ENCODE measurements around the gene CASK.
A peak's percentile ranks its signal among the peaks of the same experiment; 100 is the strongest.
"Not testable (repeated sequence)": the region's sequence is repeated elsewhere in the genome, so short reads cannot be mapped to it uniquely, and the experiment has no call there.

Gene CASK

GRCh38 chrX:41515376-41515775, 408.0 kb downstream of the CASK start:
- no peak for DNase-seq (ENCODE audit: low read depth)

DNA sequence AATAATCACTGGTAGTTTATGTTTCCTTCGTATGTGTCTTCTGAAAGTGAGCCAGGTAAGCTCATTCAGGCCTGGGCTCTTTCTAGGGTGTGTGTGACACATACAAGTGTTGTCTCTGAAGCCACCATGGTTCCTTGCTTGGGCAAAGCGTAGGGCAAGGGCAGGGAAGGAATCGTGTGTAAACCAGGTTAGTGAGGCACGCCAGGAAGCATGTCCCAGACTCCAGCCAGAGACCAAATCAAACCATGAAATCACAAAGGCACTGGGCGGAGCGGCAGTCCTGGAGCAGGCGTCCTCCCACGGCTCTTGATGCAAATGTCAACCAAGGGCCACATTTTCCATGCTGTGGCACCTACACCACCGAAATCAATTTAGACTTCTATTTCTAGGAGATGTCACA, 409.2 kb downstream of the CASK start:
- DNase-seq (ENCODE audit: low read depth), result no peak

- DNase-seq (ENCODE audit: low read depth), result not testable (repeated sequence)
These were observed 410.5 kb downstream of the CASK start for GRCh38 chrX:41512853-41513252.

- no peak for DNase-seq (ENCODE audit: low read depth)
These were observed 411.0 kb downstream of the CASK start for GRCh38 chrX:41512394-41512793.

DNA sequence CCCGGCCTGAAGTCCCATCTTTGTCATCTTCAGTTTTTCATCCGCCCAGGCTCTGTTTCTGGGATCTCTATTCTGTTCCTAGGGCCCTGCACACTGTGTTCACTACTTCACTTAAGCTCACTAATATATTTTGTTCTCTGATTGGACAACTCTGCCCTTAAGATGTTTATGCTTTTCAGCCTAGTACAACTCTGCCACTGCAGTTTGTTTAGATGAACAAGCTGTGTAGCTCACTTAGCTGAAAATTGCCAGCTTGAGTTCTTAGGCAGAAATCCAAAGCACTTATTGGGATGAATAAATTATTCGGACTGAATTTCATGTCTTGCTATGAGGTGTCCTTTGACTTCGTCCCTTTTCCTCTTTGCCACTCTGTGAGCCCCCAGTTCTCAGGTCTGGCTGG, 415.4 kb downstream of the CASK start:
- DNase-seq (ENCODE audit: low read depth), result no peak

GRCh38 chrX:41502004-41502403, 421.4 kb downstream of the CASK start:
- DNase-seq (ENCODE audit: low read depth), result no peak

GRCh38 chrX:41499984-41500383, 423.4 kb downstream of the CASK start:
- no peak for DNase-seq (ENCODE audit: low read depth)

- DNase-seq (ENCODE audit: low read depth), result no peak
These were observed 424.2 kb downstream of the CASK start for GRCh38 chrX:41499195-41499594.

DNA sequence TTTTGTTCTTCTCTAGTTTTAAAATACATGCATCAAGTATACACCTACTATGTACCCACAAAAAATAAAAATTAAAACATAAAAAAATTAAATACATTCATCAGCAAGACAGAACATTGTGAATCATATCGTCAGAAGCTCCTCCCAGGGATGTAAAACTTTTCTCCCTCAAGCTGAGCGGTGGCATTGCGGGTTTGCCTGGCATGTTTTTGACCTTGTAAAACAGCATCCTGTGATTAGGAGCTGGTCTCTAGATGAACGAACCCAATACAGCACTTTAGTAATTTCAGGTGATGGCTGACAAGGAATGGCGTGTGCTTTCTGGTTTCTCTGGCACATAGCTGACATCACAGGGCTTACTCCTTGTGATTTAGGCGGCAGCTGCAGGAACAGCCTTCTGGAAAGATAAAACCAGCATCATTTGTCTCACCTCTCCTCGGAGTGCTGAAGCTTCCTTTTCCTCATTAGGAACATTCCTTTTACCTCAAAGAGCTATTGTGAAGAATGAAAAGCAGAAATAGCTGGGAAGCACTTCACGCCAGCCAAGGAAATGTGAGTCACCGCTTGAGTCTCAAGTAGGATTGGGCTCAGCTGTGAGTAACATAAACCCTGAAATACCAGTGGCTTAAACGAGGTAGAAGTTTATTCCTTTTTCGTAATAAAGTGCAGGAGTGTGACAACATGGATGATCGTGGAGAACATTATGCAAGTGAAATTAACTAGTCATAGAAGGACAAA, 431.9 kb downstream of the CASK start:
- no peak for DNase-seq (ENCODE audit: low read depth)

DNA sequence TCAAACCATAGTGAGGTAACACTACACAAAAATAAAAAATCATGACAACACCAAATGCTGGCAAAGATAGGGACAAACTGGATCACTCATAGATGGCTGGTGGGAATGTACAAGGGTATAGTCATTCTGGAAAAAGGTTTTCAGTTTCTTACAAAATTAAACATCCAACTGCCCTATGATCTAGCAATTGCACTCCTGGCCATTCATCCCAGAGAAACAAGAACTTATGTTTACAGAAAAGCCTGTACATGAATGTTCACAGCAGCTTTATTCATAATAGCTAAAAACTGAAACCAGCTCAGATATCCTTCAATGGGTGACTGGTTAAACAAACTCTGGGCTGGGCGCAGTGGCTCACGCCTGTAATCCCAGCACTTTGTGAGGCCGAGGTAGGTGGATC, 432.9 kb downstream of the CASK start:
- no peak for DNase-seq (ENCODE audit: low read depth)

DNA sequence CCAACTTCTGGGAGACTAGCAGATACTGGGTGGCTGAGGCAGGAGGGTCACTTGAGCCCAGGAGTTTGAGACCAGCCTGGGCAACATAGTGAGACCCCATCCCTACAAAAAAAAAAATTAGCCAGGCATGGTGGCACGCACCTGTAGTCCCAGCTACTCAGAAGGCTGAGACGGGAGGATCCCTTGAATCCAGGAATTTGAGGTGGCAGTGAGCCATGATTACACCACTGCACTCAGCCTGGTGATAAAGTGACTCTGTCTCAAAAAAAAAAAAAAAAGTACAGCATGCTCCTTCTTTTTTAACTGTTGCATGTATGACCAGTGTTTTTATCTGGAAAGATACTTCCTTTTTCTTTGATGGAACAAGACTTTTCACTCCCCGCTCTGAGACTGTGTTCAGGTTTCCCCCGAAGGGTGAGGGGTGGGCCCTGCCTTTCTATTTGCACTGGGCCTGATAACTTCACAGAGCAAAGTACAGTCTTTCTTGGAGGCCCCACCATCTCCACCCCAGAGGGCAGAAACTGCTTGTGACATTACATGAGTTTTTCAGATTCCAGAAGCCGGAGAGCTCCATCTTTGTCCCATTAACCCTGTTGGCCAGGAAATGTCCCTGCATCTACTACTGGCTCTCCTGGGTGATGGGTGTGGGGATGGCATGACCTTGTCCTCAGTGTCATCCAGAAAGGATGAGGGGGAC, 441.1 kb downstream of the CASK start:
- DNase-seq (ENCODE audit: low read depth), result no peak

DNA sequence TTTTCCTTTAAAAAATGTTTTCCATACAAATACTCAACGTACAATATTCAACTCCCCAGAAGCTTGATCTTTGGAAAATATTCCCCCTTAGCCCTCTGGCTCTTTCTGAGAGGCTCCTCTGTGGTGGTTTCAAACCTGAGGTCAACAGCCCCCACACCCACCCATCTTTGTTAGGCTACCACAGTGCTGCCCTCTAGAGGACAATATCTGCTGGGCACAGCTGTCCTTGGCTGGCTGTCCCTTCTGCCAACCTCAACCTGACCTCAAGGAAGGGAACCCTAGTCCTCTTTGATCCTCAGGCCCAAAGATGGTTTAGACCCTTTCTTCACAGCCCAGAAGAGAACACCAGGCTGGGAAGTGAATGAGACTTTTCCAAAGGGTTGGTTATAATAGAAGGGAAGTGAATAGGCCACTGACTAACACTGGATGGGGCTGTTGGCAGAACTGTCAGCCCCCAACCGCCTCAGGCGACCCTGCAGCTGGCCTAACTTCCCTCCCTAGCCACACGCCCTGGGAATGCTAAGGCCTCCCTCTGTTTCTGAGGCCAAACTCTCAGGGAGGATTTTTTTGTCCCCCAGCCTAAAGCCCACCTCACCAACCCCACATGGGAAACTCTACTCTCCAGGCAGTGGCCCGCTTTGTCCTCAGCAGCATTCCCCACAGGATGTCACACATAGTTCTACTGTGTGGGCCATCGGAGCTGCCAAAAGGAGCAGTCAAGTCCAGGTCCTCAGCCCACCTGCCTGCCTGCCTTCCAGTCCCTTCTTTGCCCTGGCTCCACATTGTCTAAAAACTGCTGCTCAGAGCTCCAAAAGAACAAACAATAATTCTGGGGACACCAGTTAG, 441.9 kb downstream of the CASK start:
- peak; percentile 14 for DNase-seq (ENCODE audit: low read depth)

- no peak for DNase-seq (ENCODE audit: low read depth)
These were observed 442.7 kb downstream of the CASK start for GRCh38 chrX:41480508-41481260.

DNA sequence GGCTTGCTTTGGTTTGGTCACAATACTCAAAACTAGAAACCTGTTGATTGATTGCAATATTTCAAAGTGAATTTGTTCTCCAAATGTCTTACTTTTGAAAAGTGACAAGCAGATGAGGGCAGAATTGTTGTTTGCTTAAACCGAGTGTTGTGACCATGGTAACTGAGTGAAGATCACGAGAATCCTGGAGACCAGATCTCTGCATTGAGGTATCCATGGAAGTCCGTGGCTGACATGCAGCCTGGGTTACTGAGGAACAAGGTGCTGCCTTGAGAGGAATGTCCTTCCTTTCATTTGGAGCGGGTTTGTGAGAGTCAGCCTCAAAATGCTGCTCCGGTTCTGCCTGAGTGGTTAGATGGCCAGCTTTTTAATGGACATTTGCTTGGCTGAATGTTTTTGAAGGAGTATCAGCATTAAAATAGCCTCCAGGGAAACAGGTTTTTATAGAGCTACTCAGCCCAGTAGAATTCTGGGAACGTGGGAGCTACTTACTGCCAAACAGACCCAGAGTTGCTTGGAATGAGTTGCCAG, 444.9 kb downstream of the CASK start:
- no peak for DNase-seq (ENCODE audit: low read depth)

GRCh38 chrX:41475591-41476241, 447.6 kb downstream of the CASK start:
- DNase-seq (ENCODE audit: low read depth), result no peak

- no peak for DNase-seq (ENCODE audit: low read depth)
These were observed 448.2 kb downstream of the CASK start for GRCh38 chrX:41475191-41475590.

DNA sequence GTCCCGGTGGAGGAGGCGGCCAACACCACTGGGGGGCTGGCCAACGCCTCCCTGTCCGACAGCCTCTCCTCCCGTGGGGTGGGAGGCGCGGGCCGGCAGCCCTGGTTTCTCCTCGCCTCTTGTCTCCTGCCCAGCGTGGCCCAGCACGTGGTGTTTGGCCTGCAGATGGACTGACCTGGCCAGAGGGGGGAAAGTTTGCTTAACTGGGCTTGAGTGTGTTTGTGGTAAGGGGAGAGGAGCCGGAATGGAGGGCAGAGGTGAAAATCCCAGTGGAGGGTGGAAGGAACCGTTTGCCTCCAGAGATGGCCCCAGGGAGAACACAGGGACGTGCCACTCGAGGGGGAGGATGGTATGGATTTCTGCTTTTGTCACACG, 448.6 kb downstream of the CASK start:
- DNase-seq (ENCODE audit: low read depth), result no peak

DNA sequence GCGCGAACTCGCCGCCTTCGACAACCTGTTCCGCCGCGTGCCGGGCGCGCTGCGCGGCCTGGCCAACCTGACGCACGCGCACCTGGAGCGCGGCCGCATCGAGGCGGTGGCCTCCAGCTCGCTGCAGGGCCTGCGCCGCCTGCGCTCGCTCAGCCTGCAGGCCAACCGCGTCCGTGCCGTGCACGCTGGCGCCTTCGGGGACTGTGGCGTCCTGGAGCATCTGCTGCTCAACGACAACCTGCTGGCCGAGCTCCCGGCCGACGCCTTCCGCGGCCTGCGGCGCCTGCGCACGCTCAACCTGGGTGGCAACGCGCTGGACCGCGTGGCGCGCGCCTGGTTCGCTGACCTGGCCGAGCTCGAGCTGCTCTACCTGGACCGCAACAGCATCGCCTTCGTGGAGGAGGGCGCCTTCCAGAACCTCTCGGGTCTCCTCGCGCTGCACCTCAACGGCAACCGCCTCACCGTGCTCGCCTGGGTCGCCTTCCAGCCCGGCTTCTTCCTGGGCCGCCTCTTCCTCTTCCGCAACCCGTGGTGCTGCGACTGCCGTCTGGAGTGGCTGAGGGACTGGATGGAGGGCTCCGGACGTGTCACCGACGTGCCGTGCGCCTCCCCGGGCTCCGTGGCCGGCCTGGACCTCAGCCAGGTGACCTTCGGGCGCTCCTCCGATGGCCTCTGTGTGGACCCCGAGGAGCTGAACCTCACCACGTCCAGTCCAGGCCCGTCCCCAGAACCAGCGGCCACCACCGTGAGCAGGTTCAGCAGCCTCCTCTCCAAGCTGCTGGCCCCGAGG, 449.2 kb downstream of the CASK start:
- DNase-seq (ENCODE audit: low read depth), result no peak

DNA sequence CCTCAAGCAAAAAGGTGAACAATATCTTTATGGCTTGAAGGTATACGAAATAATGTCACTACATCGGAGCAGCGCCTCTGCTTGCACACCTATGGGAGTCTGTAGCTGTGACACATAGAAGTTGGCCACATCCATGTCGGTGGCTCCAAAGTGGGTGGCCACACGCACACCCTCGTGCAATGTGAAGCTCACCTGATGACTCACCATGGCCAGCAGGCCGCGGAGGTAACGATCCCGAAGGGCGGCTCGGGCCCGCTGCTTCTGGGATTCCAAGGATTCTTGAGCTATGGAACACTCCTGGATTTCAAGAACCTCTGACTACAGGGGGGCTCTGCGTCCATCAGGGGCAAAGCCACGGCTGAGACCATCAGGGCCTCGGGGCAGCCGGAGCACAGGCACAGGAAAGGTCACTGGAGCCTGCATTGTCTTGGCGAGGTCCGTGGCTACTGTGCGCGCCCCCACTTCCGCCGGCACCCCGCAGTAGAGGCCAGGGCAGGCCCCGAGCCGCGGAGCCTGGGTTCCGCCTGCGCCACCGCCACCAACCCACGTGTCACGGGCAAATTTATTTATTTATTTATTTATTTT, 451.0 kb downstream of the CASK start:
- no peak for DNase-seq (ENCODE audit: low read depth)

DNA sequence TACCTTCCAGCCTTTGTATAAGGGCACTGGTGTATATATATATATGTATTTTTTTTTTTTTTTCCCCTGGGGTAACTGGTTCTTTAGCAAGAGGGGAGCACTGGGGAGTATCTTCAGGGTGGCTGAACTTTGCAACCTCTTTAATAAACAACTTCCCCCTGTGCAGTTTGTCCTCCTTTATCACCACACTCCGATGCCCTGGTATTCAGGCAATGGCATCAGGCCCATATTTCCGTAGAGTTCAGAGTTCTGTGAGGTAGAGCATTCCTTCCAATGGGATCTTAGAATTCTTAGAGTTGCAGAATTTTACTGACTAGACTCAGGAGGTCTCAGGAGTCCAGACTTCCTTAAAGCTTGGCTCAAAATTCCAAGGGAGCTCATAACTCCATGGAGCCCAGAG, 451.6 kb downstream of the CASK start:
- no peak for DNase-seq (ENCODE audit: low read depth)
